ENCODE measurements around the gene ZNF3.

DNA sequence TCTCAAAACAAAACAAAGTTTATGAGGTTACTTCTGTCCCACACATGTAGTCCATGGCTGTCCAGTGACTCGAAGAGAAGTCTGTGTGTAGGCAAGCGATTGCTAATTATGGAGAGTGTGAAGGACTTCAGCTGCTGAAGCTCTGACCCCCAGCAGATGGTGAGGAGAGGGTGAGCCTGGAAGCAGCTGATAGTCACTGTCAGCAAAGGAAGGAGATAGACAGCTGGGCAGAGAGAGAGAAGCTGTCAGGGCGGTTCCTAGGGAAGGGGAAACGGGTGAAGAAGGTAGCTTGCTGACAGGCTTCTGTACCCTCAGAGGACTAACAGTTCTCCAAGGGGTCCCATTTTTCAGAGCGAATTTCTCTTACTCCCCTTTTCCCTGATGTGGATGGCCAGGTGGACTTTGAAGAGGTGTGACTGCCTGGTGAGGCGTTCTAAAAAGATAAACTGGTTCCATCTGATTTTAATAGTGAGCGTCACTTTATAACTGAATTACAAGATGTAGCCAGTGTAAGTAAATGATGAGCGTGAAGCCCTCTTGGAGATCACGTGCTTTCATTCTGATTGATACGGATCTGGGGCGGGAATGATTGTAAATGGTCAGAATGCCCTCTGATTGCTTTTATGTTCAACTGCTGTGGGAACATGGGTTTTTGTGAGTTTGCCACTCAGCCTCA lies 19.9 kb downstream of the ZNF3 start:
- TF ChIP-seq POLR2A (IDR thresholded peaks at IDR 0.05), result no peak
- TF ChIP-seq, protein P1, sequence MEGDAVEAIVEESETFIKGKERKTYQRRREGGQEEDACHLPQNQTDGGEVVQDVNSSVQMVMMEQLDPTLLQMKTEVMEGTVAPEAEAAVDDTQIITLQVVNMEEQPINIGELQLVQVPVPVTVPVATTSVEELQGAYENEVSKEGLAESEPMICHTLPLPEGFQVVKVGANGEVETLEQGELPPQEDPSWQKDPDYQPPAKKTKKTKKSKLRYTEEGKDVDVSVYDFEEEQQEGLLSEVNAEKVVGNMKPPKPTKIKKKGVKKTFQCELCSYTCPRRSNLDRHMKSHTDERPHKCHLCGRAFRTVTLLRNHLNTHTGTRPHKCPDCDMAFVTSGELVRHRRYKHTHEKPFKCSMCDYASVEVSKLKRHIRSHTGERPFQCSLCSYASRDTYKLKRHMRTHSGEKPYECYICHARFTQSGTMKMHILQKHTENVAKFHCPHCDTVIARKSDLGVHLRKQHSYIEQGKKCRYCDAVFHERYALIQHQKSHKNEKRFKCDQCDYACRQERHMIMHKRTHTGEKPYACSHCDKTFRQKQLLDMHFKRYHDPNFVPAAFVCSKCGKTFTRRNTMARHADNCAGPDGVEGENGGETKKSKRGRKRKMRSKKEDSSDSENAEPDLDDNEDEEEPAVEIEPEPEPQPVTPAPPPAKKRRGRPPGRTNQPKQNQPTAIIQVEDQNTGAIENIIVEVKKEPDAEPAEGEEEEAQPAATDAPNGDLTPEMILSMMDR (IDR thresholded peaks at IDR 0.05), result no peak

All from testis (tissue), 2 donors.